Mucosa of descending colon (tissue), 3 donors: ENCODE measurements around the gene CFAP73. TPM values are rescaled to one million over a fixed set of nuclear protein-coding genes. Genes with fewer than 3 reads are reported as not detected.

Source experiments
- ATAC-seq: fragments of 200-7000 bp; cut with Tn5 transposase; one replicate; pipeline ENCODE4 v1.9.1; 2020; ENCODE audit warnings: mild to moderate bottlenecking, moderate library complexity
- DNase-seq, 3 donors: peaks; one replicate each; pipeline ENCODE4 v3.0.0-alpha.2; 2020
- H3K36me3 ChIP-seq: fragments of 200-600 bp; one replicate; pipeline ENCODE4 v1.8.0; 2021; ENCODE audit warnings: low read depth, mild to moderate bottlenecking
- H3K4me1 ChIP-seq: fragments of 200-600 bp; one replicate; pipeline ENCODE4 v1.8.0; 2021; ENCODE audit warnings: low read depth, mild to moderate bottlenecking
- H3K4me3 ChIP-seq: fragments of 200-600 bp; one replicate; pipeline ENCODE4 v1.8.0; 2021; ENCODE audit warnings: mild to moderate bottlenecking
- H3K9me3 ChIP-seq: fragments of 200-600 bp; one replicate; pipeline ENCODE4 v1.8.0; 2021; ENCODE audit warnings: mild to moderate bottlenecking
- CTCF ChIP-seq: fragments of 200-600 bp; IDR thresholded peaks from one replicate; pipeline ENCODE4 v1.8.0; 2022; ENCODE audit warnings: antibody characterized with exemption, mild to moderate bottlenecking
- intact Hi-C, 2 donors: fragments of 100-400 bp; cut with DNase I in 1 of 2; cut with micrococcal nuclease in 1 of 2; formaldehyde crosslinking; loops; one replicate each; pipeline versions ENCODE4 v1.11.0 to v1.11.1; 2022; cut with DNase I, micrococcal nuclease
- total RNA-seq, 3 donors: library from RNA; stranded (reverse); fragmentation: NEBNext Ultra II Directional in 2 of 3; extraction: Animal tissue kit (Norgen Biotek cat#: 25700) in 2 of 3; gene quantifications; one replicate each; pipeline versions ENCODE4 v1.2.1 to v1.2.4, GENCODE V29; 2021 to 2023
- donor health status: DM: no; HTN: no; CAD: no; lungs with moderate emphysema.
- donor health status: DM: no; HTN: no; CAD: no.
- donor health status: DM: no; HTN: yes; CAD: no.

CFAP73 gene
- total RNA-seq, 3 donors from 2014 or later: 0.34 TPM; not detected in 2

DNA sequence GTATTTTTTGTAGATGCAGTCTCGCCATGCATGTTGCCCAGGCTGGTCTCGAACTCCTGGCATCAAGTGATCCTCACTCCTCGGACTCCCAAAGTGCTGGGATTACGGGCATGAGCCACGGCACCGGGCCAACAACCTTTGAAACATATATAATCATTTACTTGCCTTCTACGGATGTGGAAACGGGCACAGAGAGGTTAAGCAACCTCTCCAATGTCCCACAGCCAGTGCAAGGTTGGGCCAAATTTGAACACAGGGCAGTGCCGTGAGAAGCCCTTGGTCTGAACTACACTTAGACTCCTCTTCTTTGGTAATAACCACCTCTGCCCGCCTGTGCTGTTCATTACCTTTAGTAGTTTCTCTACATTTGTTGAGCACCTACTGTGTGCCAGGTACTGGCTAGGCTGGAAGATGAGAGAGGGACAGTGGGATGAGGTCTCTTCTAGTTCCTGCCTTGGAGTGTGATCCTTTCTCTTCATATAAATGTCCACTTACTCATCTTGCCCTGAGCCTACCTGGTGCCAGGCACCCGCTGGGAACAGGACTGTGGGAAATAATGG, 33.6 kb downstream of the CFAP73 start:
- no peak for DNase-seq
- H3K36me3 ChIP-seq: no peaks in the 10 kb centered on the region
- peaks cover 19% of the 10 kb centered on the region for H3K4me1 ChIP-seq
- TF ChIP-seq CTCF: no peak
- H3K9me3 ChIP-seq: no peaks in the 10 kb centered on the region
- no peak for ATAC-seq
- no peak overlapping the region for H3K4me3 ChIP-seq
- intact Hi-C loops: no loop called here

- TF ChIP-seq CTCF: no peak
- H3K4me3 ChIP-seq: peak overlapping the region; percentile 78
- no peaks in the 10 kb centered on the region for H3K9me3 ChIP-seq
- DNase-seq (peak in 1 of 3 donors; percentile 82), ATAC-seq (peak; percentile 63)
- H3K36me3 ChIP-seq: no peaks in the 10 kb centered on the region
- intact Hi-C loops: no loop called here
- peaks cover 19% of the 10 kb centered on the region for H3K4me1 ChIP-seq
Observed at GRCh38 chr12:113184098-113184899, 34.8 kb downstream of the CFAP73 start.

GRCh38 chr12:113184900-113185179, 35.3 kb downstream of the CFAP73 start:
- DNase-seq: peak; percentile 90 to 93 (median 91)
- Histone ChIP-seq H3K36me3 (no peaks in the 10 kb centered on the region), H3K4me3 (peak overlapping the region; percentile 78), H3K9me3 (no peaks in the 10 kb centered on the region), H3K4me1 (peaks cover 19% of the 10 kb centered on the region)
- intact Hi-C loops: no loop called here
- ATAC-seq: peak; percentile 91
- TF ChIP-seq CTCF: no peak

DNA sequence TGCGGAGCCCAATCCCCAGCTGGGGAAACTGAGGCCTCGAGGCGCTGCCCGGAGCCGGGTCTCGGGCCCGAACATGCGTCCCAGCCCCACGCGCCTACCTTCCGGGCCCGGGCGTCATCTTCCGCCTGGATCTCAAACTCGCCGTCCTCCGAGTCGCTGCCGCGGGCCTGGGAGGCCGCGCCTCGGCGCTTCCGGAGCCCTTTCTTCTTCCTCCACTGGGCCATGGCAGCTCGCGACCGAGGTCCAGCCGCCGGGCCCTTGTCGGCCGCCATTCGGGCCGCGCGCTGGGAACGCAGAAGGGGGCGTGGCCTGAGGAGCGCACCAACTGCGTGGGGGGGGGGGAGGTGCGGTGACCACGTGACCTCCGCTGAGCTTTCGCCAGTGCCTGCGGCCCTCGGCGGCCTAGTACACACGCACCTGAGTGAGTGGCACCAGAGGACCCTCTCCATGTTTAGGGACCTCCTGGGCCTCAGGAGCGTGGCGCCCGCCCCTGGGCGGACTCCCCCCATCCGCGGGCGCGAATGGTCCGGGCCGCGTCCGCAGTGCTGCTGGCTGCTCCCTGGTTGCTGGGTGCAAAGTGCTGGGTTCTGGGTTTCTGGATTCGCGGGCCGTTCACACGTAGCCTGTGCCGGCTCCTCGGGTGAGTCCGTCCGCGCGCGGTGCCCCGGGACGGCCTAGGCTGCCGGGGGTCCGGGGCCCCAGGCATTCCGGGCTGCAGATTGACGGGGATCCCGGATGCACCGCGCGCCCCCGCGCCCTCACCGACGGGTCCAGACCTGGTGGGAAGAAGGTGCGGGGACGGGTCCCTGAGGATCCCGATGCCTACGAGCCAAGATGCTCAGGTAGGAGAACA, 35.9 kb downstream of the CFAP73 start, which contains the start of the genes DDX54 and RITA1:
Gene DDX54, minus strand, starts transcription at position 299 of the 853 bp plus-strand sequence. Its CDS starts 27 bp downstream, at position 272.
Gene RITA1, plus strand, starts transcription at position 542 of the 853 bp plus-strand sequence. CDS start 1,026 bp downstream, outside the sequence.
- H3K4me1 ChIP-seq: peaks cover 19% of the 10 kb centered on the region
- no peak for TF ChIP-seq CTCF
- H3K9me3 ChIP-seq: no peaks in the 10 kb centered on the region
- DNase-seq (peak; percentile 87 to 88 (median 87)), ATAC-seq (peak; percentile 91)
- H3K36me3 ChIP-seq: no peaks in the 10 kb centered on the region
- intact Hi-C loops: no loop called here
- peak within 1 kb of the TSS; percentile 78 for H3K4me3 ChIP-seq

DNA sequence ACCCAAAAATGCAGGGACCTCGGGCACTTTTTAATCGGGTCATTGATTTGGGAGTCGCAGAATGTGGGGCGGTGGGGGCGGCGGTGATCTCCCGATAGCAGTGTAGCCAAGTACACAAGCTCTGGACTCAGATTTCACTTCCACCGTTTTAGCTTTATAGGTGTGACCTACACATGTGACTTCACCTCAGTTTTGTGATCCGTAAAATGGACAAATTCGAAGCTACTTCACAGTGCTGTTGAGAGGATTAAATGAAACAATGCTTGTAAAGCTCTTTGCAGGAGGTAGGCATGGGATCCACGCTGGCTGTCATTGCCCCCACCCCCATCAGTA, 36.5 kb downstream of the CFAP73 start:
- no peak for DNase-seq
- Histone ChIP-seq H3K4me1 (peaks cover 19% of the 10 kb centered on the region), H3K9me3 (no peaks in the 10 kb centered on the region), H3K36me3 (no peaks in the 10 kb centered on the region), H3K4me3 (peak overlapping the region; percentile 78)
- intact Hi-C loops: no loop called here
- peak; percentile 2 for ATAC-seq
- no peak for TF ChIP-seq CTCF
